Keratinocyte (primary cell): Measurements from ENCODE around the gene TSPAN11.

Experiments
- EZH2 ChIP-seq: IDR thresholded peaks from one replicate; pipeline ENCODE4 v1.6.1; 2012; ENCODE audit warnings: inconsistent platforms, mild to moderate bottlenecking, low read length, moderate library complexity
- TF ChIP-seq, protein P1 (sequence below), 3 experiments: IDR thresholded peaks in 1 of 3; conservative IDR thresholded peaks in 1 of 3; optimal IDR thresholded peaks in 1 of 3; 2 replicates in 2 of 3; 3 replicates in 1 of 3; pipeline versions ENCODE3 to v1.5.1; 2011; ENCODE audit warnings: low read length in 3 of 3, mild to moderate bottlenecking in 3 of 3, moderate library complexity in 2 of 3, control low read depth in 1 of 3, inconsistent platforms in 1 of 3; ENCODE audit not compliant: insufficient read depth in 2 of 3; ENCODE audit errors: extremely low read depth in 1 of 3

DNA sequence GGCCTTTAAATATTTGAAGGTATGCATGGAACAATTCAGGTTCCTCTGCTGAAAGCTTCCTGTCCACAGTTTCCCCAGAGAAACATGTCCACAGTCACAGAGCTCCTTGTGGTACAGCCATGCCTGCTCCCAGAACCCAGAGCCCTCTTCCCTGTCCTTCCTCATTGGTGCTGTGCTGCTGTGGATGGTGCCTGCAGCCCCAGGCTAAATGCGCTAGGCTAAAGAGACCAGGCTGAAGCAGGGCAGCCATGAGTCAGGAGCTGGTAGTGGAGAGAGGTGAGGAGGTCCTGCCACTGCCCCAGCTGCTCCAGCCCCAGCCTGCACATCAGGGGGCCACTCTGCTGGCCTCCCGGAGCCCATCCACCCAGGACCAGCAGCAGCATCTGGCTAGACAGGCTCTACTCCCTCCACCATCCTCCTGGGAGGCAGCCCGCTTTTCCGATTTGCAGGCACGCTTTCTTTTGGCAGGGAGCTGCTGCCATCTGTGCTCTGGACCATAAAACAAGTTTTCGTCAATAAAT is 81.8 kb downstream of the TSPAN11 start:
- TF ChIP-seq, protein P1, sequence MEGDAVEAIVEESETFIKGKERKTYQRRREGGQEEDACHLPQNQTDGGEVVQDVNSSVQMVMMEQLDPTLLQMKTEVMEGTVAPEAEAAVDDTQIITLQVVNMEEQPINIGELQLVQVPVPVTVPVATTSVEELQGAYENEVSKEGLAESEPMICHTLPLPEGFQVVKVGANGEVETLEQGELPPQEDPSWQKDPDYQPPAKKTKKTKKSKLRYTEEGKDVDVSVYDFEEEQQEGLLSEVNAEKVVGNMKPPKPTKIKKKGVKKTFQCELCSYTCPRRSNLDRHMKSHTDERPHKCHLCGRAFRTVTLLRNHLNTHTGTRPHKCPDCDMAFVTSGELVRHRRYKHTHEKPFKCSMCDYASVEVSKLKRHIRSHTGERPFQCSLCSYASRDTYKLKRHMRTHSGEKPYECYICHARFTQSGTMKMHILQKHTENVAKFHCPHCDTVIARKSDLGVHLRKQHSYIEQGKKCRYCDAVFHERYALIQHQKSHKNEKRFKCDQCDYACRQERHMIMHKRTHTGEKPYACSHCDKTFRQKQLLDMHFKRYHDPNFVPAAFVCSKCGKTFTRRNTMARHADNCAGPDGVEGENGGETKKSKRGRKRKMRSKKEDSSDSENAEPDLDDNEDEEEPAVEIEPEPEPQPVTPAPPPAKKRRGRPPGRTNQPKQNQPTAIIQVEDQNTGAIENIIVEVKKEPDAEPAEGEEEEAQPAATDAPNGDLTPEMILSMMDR (optimal IDR thresholded peaks at IDR 0.05 in 1 of 3, IDR thresholded peaks at IDR 0.05 in 1 of 3, conservative IDR thresholded peaks at IDR 0.05 in 1 of 3; ENCODE audit: extremely low read depth in 1 of 3, insufficient read depth in 2 of 3, low read length in 3 of 3): no peak
- TF ChIP-seq EZH2: no peak
